ENCODE results near the gene COX8C.
"Not testable (repeated sequence)": the region's sequence is repeated elsewhere in the genome, so short reads cannot be mapped to it uniquely, and the experiment has no call there.

COX8C gene

GRCh38 chr14:93375673-93376156, 28.7 kb downstream of the COX8C start:
- DNase-seq: no peak

GRCh38 chr14:93379831-93380230, 32.8 kb downstream of the COX8C start:
- DNase-seq: no peak

GRCh38 chr14:93381644-93382043, 34.7 kb downstream of the COX8C start:
- DNase-seq: no peak

- DNase-seq: not testable (repeated sequence)
Observed at GRCh38 chr14:93384256-93384655, 37.3 kb downstream of the COX8C start.

GRCh38 chr14:93395231-93395630, 48.2 kb downstream of the COX8C start:
- DNase-seq: no peak

GRCh38 chr14:93396456-93396855, 49.5 kb downstream of the COX8C start:
- DNase-seq: no peak
